Esophagus muscularis mucosa (tissue), 4 donors: ENCODE measurements around the gene CSTF2T. TPM values are rescaled to one million over a fixed set of nuclear protein-coding genes. Genes with fewer than 3 reads are reported as not detected.

Experiments
- DNase-seq: peaks from one replicate; pipeline ENCODE4 v3.0.0-alpha.2; 2017; ENCODE audit errors: extremely low spot score
- H3K27ac ChIP-seq, 4 donors: fragments of 200-600 bp; sonication (generic); replicated peaks in 1 of 4; 1 replicate in 3 of 4; 2 replicates in 1 of 4; pipeline ENCODE4 v1.5.1; 2016 to 2019; ENCODE audit warnings: mild to moderate bottlenecking in 1 of 4
- H3K27me3 ChIP-seq, 4 donors: fragments of 200-600 bp; sonication (generic); one replicate each; pipeline versions ENCODE4 v1.5.1 to v1.6.0; 2016 to 2019
- H3K36me3 ChIP-seq, 4 donors: fragments of 200-600 bp; sonication (generic); one replicate each; pipeline ENCODE4 v1.5.1; 2016 to 2019
- H3K4me1 ChIP-seq, 4 donors: fragments of 200-600 bp; sonication (generic); one replicate each; pipeline ENCODE4 v1.5.1; 2016 to 2019
- H3K4me3 ChIP-seq, 4 donors: fragments of 200-600 bp; sonication (generic); 1 replicate in 2 of 4; 2 replicates in 2 of 4; pipeline ENCODE4 v1.5.1; 2016 to 2019; ENCODE audit warnings: mild to moderate bottlenecking in 4 of 4, moderate library complexity in 1 of 4
- H3K9me3 ChIP-seq, 4 donors: fragments of 200-600 bp; sonication (generic); 1 replicate in 3 of 4; 2 replicates in 1 of 4; pipeline ENCODE4 v1.5.1; 2016 to 2019
- CTCF ChIP-seq, 3 experiments: fragments of 200-600 bp in 2 of 3; fragments of 450-650 bp in 1 of 3; sonication (generic) in 2 of 3; IDR thresholded peaks; one replicate each; pipeline ENCODE4 v1.5.1; 2017 to 2019; ENCODE audit warnings: antibody characterized with exemption in 3 of 3, mild to moderate bottlenecking in 2 of 3, moderate library complexity in 1 of 3
- EP300 ChIP-seq: sonication (generic); formaldehyde crosslinking; IDR thresholded peaks from one replicate; pipeline ENCODE4 v1.6.1; 2017; ENCODE audit warnings: antibody characterized with exemption
- POLR2A ChIP-seq: fragments of 450-650 bp; IDR thresholded peaks from one replicate; pipeline ENCODE4 v1.6.1; 2017; ENCODE audit warnings: antibody characterized with exemption, moderate library complexity, mild to moderate bottlenecking, low read depth
- POLR2AphosphoS5 ChIP-seq, 2 donors: sonication (generic); formaldehyde crosslinking; IDR thresholded peaks; one replicate each; pipeline ENCODE4 v1.6.1; 2017; ENCODE audit warnings: antibody characterized with exemption in 2 of 2
- WGBS: methylation state at CpG from one replicate; pipeline ENCODE4 v1.1.5; 2018; 5-methylcytosine and 5-hydroxymethylcytosine counted together
- intact Hi-C: fragments of 100-400 bp; cut with DNase I; formaldehyde crosslinking; loops from one replicate; pipeline ENCODE4 v1.15.1; 2023
- total RNA-seq, 4 donors: library from RNA; depleted of rRNA; stranded (reverse); fragments of >200 nt; gene quantifications; one replicate each; pipeline versions ENCODE4 v1.1.0 to v1.2.1, GENCODE V29; 2016

The CSTF2T gene
- total RNA-seq, 4 donors from 2014 or later = 18.3 to 35.1 (median 25.5) TPM

GRCh38 chr10:51649064-51649463, 50.3 kb downstream of the CSTF2T start:
- Histone ChIP-seq H3K36me3 (no peaks in the 10 kb centered on the region), H3K27me3 (no peaks in the 10 kb centered on the region), H3K9me3 (no peaks in the 10 kb centered on the region), H3K4me3 (no peak overlapping the region), H3K4me1 (peaks cover 0 to 8% (median 6%) of the 10 kb centered on the region in 4 donors), H3K27ac (no peak overlapping the region)
- 94% methylated on average over 3 of the region's 3 CpGs for WGBS
- no peak for DNase-seq
- TF ChIP-seq CTCF (IDR thresholded peaks at IDR 0.05) (no peak), POLR2A (no peak), POLR2AphosphoS5 (IDR thresholded peaks at IDR 0.05) (no peak), EP300 (no peak)
- intact Hi-C loops = no loop called here
